IPS-20b (cell line): ENCODE measurements around the gene OR51E1.

ENCODE experiments used
- H3K27ac ChIP-seq: one replicate; pipeline ENCODE4 v1.5.1; 2013; ENCODE audit warnings: low read length
- H3K27me3 ChIP-seq: 2 replicates; pipeline ENCODE4 v1.6.1; 2013; ENCODE audit warnings: mild to moderate bottlenecking, low read length, inconsistent platforms; ENCODE audit not compliant: insufficient read depth
- H3K36me3 ChIP-seq: 2 replicates; pipeline ENCODE4 v1.6.1; 2013; ENCODE audit warnings: low read depth, mild to moderate bottlenecking, inconsistent platforms, low read length, moderate library complexity; ENCODE audit not compliant: insufficient read depth
- H3K4me1 ChIP-seq: 2 replicates; pipeline ENCODE4 v1.6.1; 2013; ENCODE audit warnings: mild to moderate bottlenecking, control low read depth, inconsistent platforms, low read length, moderate library complexity; ENCODE audit not compliant: insufficient read depth
- H3K4me3 ChIP-seq: 2 replicates; pipeline ENCODE4 v1.5.1; 2013; ENCODE audit warnings: mild to moderate bottlenecking, low read length, inconsistent platforms
- H3K9ac ChIP-seq: 2 replicates; pipeline ENCODE4 v1.6.1; 2013; ENCODE audit warnings: low read depth, mild to moderate bottlenecking, inconsistent platforms, low read length, moderate library complexity
- H3K9me3 ChIP-seq: 2 replicates; pipeline ENCODE4 v1.6.1; 2013; ENCODE audit warnings: mild to moderate bottlenecking, low read depth, low read length, inconsistent platforms; ENCODE audit not compliant: insufficient read depth

Gene OR51E1

GRCh38 chr11:4643682-4644081 lies at the start of gene OR51E1:
OR51E1 (plus strand) TSS chr11:4643982; CDS start chr11:4652527, 8,545 bp downstream.
- H3K27me3 ChIP-seq, result no peaks in the 10 kb centered on the region
- no peak within 1 kb of the TSS for H3K27ac ChIP-seq
- no peaks in the 10 kb centered on the region for H3K9me3 ChIP-seq
- no peak within 1 kb of the TSS for H3K4me3 ChIP-seq
- no peaks in the 10 kb centered on the region for H3K36me3 ChIP-seq
- no peak within 1 kb of the TSS for H3K9ac ChIP-seq
- no peaks in the 10 kb centered on the region for H3K4me1 ChIP-seq

- Histone ChIP-seq H3K27me3 (no peaks in the 10 kb centered on the region), H3K4me1 (no peaks in the 10 kb centered on the region), H3K36me3 (peaks cover 4% of the 10 kb centered on the region), H3K4me3 (no peak overlapping the region), H3K9ac (no peak overlapping the region), H3K9me3 (no peaks in the 10 kb centered on the region), H3K27ac (no peak overlapping the region)
Measured at GRCh38 chr11:4605057-4605456, 38.7 kb upstream of the OR51E1 start.

GRCh38 chr11:4606231-4607015 lies 37.4 kb upstream of the OR51E1 start:
- Histone ChIP-seq H3K4me1 (no peaks in the 10 kb centered on the region), H3K36me3 (no peaks in the 10 kb centered on the region; the same call in 1 of the 2 replicates), H3K27me3 (no peaks in the 10 kb centered on the region), H3K9ac (peak overlapping the region; percentile 84; the same call in 1 of the 2 replicates), H3K4me3 (peak overlapping the region; percentile 74; the same call in 1 of the 2 replicates), H3K9me3 (no peaks in the 10 kb centered on the region), H3K27ac (no peak overlapping the region)

- Histone ChIP-seq H3K4me3 (peak overlapping the region; percentile 74), H3K9me3 (no peaks in the 10 kb centered on the region), H3K27me3 (no peaks in the 10 kb centered on the region), H3K9ac (peak overlapping the region; percentile 84; the same call in 1 of the 2 replicates), H3K4me1 (no peaks in the 10 kb centered on the region), H3K27ac (no peak overlapping the region), H3K36me3 (no peaks in the 10 kb centered on the region)
Measured at GRCh38 chr11:4607096-4607495, 36.7 kb upstream of the OR51E1 start.

GRCh38 chr11:4607781-4608666 lies 35.8 kb upstream of the OR51E1 start, which contains the start of gene TRIM68:
TRIM68 (minus strand) TSS chr11:4608231; CDS start chr11:4605504, 2,727 bp downstream.
- no peaks in the 10 kb centered on the region for H3K27me3 ChIP-seq
- peak within 1 kb of the TSS; percentile 74 for H3K4me3 ChIP-seq
- no peaks in the 10 kb centered on the region for H3K4me1 ChIP-seq
- H3K9me3 ChIP-seq, result no peaks in the 10 kb centered on the region
- H3K27ac ChIP-seq, result no peak within 1 kb of the TSS
- H3K9ac ChIP-seq, result peak within 1 kb of the TSS; percentile 84; the same call in 1 of the 2 replicates
- no peaks in the 10 kb centered on the region for H3K36me3 ChIP-seq

- Histone ChIP-seq H3K36me3 (no peaks in the 10 kb centered on the region), H3K9ac (no peak overlapping the region), H3K4me3 (no peak overlapping the region), H3K4me1 (no peaks in the 10 kb centered on the region), H3K9me3 (no peaks in the 10 kb centered on the region), H3K27me3 (no peaks in the 10 kb centered on the region), H3K27ac (no peak overlapping the region)
Measured at GRCh38 chr11:4610258-4610935, 33.4 kb upstream of the OR51E1 start.

GRCh38 chr11:4611986-4612385 lies 31.8 kb upstream of the OR51E1 start:
- Histone ChIP-seq H3K36me3 (no peaks in the 10 kb centered on the region), H3K4me3 (no peak overlapping the region), H3K9me3 (no peaks in the 10 kb centered on the region), H3K27ac (no peak overlapping the region), H3K27me3 (no peaks in the 10 kb centered on the region), H3K4me1 (no peaks in the 10 kb centered on the region), H3K9ac (no peak overlapping the region)

- no peaks in the 10 kb centered on the region for H3K27me3 ChIP-seq
- H3K4me1 ChIP-seq, result no peaks in the 10 kb centered on the region
- no peak overlapping the region for H3K27ac ChIP-seq
- H3K9ac ChIP-seq, result no peak overlapping the region
- H3K9me3 ChIP-seq, result no peaks in the 10 kb centered on the region
- no peaks in the 10 kb centered on the region for H3K36me3 ChIP-seq
- H3K4me3 ChIP-seq, result no peak overlapping the region
Measured at GRCh38 chr11:4615856-4616444, 27.8 kb upstream of the OR51E1 start.

- H3K36me3 ChIP-seq, result no peaks in the 10 kb centered on the region
- H3K27me3 ChIP-seq, result no peaks in the 10 kb centered on the region
Measured at GRCh38 chr11:4619514-4619913, 24.3 kb upstream of the OR51E1 start.

GRCh38 chr11:4626207-4627099 lies 17.3 kb upstream of the OR51E1 start:
- Histone ChIP-seq H3K9me3 (no peaks in the 10 kb centered on the region), H3K27me3 (no peaks in the 10 kb centered on the region), H3K4me1 (peaks cover 9% of the 10 kb centered on the region; the same call in 1 of the 2 replicates), H3K27ac (no peak overlapping the region), H3K36me3 (no peaks in the 10 kb centered on the region), H3K4me3 (no peak overlapping the region), H3K9ac (no peak overlapping the region)

More at GRCh38 chr11:4619514-4619913, 24.3 kb upstream of the OR51E1 start:
- Histone ChIP-seq H3K9me3 (no peaks in the 10 kb centered on the region), H3K27ac (no peak overlapping the region), H3K4me3 (no peak overlapping the region), H3K9ac (no peak overlapping the region), H3K4me1 (no peaks in the 10 kb centered on the region)
